CD14-positive monocyte (primary cell): ENCODE measurements around the gene GBX2. TPM values are rescaled to one million over a fixed set of nuclear protein-coding genes. Genes with fewer than 3 reads are reported as not detected.
A peak's percentile ranks its signal among the peaks of the same experiment; 100 is the strongest.

ENCODE experiments used
- DNase-seq, 3 donors: peaks; one replicate each; pipeline ENCODE4 v3.0.0-alpha.2; 2011 to 2022
- H2AFZ ChIP-seq: 2 replicates; pipeline ENCODE4 v1.6.0; 2012; ENCODE audit warnings: mild to moderate bottlenecking, low read depth, low read length, inconsistent platforms; ENCODE audit not compliant: insufficient read depth, poor library complexity, severe bottlenecking
- H3K27ac ChIP-seq, 2 donors: 1 replicate in 1 of 2; 2 replicates in 1 of 2; pipeline ENCODE4 v1.5.1; 2012 to 2013; ENCODE audit warnings: low read length in 2 of 2, control low read depth in 1 of 2, inconsistent platforms in 1 of 2, low read depth in 1 of 2, mild to moderate bottlenecking in 1 of 2
- H3K27me3 ChIP-seq, 2 donors: one replicate each; pipeline versions ENCODE4 v1.6.0 to v1.6.1; 2011 to 2013; ENCODE audit warnings: low read length in 2 of 2; ENCODE audit not compliant: control insufficient read depth in 2 of 2, insufficient read depth in 2 of 2
- H3K36me3 ChIP-seq, 2 donors: replicated peaks in 1 of 2; 1 replicate in 1 of 2; 2 replicates in 1 of 2; pipeline versions ENCODE4 v1.5.1 to v1.6.1; 2012 to 2013; ENCODE audit warnings: low read length in 2 of 2, control low read depth in 1 of 2, inconsistent platforms in 1 of 2, mild to moderate bottlenecking in 1 of 2; ENCODE audit not compliant: insufficient read depth in 2 of 2, control insufficient read depth in 1 of 2
- H3K4me1 ChIP-seq, 2 donors: 1 replicate in 1 of 2; 2 replicates in 1 of 2; pipeline versions ENCODE4 v1.5.1 to v1.6.1; 2012 to 2013; ENCODE audit warnings: low read length in 2 of 2, control low read depth in 1 of 2, inconsistent platforms in 1 of 2, mild to moderate bottlenecking in 1 of 2, moderate library complexity in 1 of 2; ENCODE audit not compliant: insufficient read depth in 2 of 2, control insufficient read depth in 1 of 2
- H3K4me2 ChIP-seq: replicated peaks from 2 replicates; pipeline ENCODE3; 2012; ENCODE audit warnings: low read length, moderate library complexity, mild to moderate bottlenecking; ENCODE audit not compliant: poor library complexity, severe bottlenecking; ENCODE audit errors: extremely low read depth
- H3K4me3 ChIP-seq, 3 experiments: fragments of 200-600 bp in 1 of 3; sonication (generic) in 1 of 3; replicated peaks in 1 of 3; 1 replicate in 2 of 3; 2 replicates in 1 of 3; pipeline ENCODE4 v1.5.1; 2011 to 2013; ENCODE audit warnings: low read length in 3 of 3, mild to moderate bottlenecking in 3 of 3, control low read depth in 2 of 3, low read depth in 2 of 3, inconsistent platforms in 1 of 3, moderate library complexity in 1 of 3
- H3K79me2 ChIP-seq: 2 replicates; pipeline ENCODE4 v1.6.0; 2012; ENCODE audit warnings: mild to moderate bottlenecking, control low read depth, inconsistent platforms, low read length, moderate library complexity; ENCODE audit not compliant: insufficient read depth
- H3K9ac ChIP-seq: 2 replicates; pipeline ENCODE4 v1.6.0; 2017; ENCODE audit warnings: low read length, mild to moderate bottlenecking; ENCODE audit not compliant: insufficient read depth, poor library complexity, severe bottlenecking
- H3K9me3 ChIP-seq, 2 donors: replicated peaks in 1 of 2; 1 replicate in 1 of 2; 2 replicates in 1 of 2; pipeline versions ENCODE4 v1.5.1 to v1.6.1; 2012 to 2013; ENCODE audit warnings: low read length in 2 of 2, control low read depth in 1 of 2; ENCODE audit not compliant: control insufficient read depth in 1 of 2, insufficient read depth in 1 of 2
- H4K20me1 ChIP-seq: 2 replicates; pipeline ENCODE4 v1.6.0; 2012; ENCODE audit warnings: mild to moderate bottlenecking, low read length, control low read depth, moderate library complexity; ENCODE audit not compliant: insufficient read depth
- H3K27ac Mint-ChIP-seq, 7 donors: one replicate each; pipeline ENCODE4 v1.8.0; 2020; ENCODE audit warnings: mild to moderate bottlenecking in 7 of 7, mixed read lengths in 7 of 7, moderate library complexity in 6 of 7, inconsistent platforms in 2 of 7
- H3K27me3 Mint-ChIP-seq, 3 donors: one replicate each; pipeline ENCODE4 v1.8.0; 2021 to 2022; ENCODE audit warnings: low read depth in 3 of 3, mild to moderate bottlenecking in 3 of 3, mixed read lengths in 3 of 3, moderate library complexity in 3 of 3, inconsistent platforms in 1 of 3
- H3K36me3 Mint-ChIP-seq, 2 donors: one replicate each; pipeline ENCODE4 v1.8.0; 2020; ENCODE audit warnings: mixed read lengths in 2 of 2, inconsistent platforms in 1 of 2, mild to moderate bottlenecking in 1 of 2
- H3K4me1 Mint-ChIP-seq: one replicate; pipeline ENCODE4 v1.8.0; 2020; ENCODE audit warnings: mild to moderate bottlenecking, mixed read lengths
- H3K4me3 Mint-ChIP-seq, 2 donors: one replicate each; pipeline ENCODE4 v1.8.0; 2020; ENCODE audit warnings: mild to moderate bottlenecking in 2 of 2, mixed read lengths in 2 of 2, moderate library complexity in 1 of 2
- H3K9me3 Mint-ChIP-seq, 7 donors: one replicate each; pipeline ENCODE4 v1.8.0; 2020 to 2022; ENCODE audit warnings: mixed read lengths in 7 of 7, mild to moderate bottlenecking in 6 of 7, moderate library complexity in 6 of 7, inconsistent platforms in 2 of 7
- CTCF ChIP-seq: fragments of 200-600 bp; IDR thresholded peaks from one replicate; pipeline ENCODE4 v1.8.0; 2022; ENCODE audit warnings: antibody characterized with exemption, mild to moderate bottlenecking
- WGBS: methylation state at CpG from one replicate; pipeline ENCODE4 v1.1.5; 2013; ENCODE audit warnings: missing lambda C conversion rate; ENCODE audit not compliant: insufficient coverage; 5-methylcytosine and 5-hydroxymethylcytosine counted together
- intact Hi-C, 2 donors: fragments of 100-400 bp; cut with micrococcal nuclease; formaldehyde crosslinking; loops; one replicate each; pipeline versions ENCODE4 v1.15.0 to v1.15.1; 2023
- polyA plus RNA-seq, 3 donors: library from polyadenylated mRNA; depleted of rRNA in 1 of 3; unstranded in 2 of 3; stranded (reverse) in 1 of 3; fragments of 300-500 nt in 2 of 3; fragments of >200 nt in 1 of 3; fragmentation: Illumina TruSeq in 2 of 3; gene quantifications; 1 replicate in 2 of 3; 2 replicates in 1 of 3; pipeline ENCODE4 v1.2.3, GENCODE V29; 2012 to 2021

Gene GBX2
- polyA plus RNA-seq, 3 donors = not detected

- Histone ChIP-seq H3K9ac (no peak overlapping the region), H3K9me3 (peaks cover 7 to 38% of the 10 kb centered on the region in 2 donors), H3K36me3 (no peaks in the 10 kb centered on the region), H3K4me3 (no peak overlapping the region), H2AFZ (no peak overlapping the region), H3K27me3 (peaks cover 60 to 71% of the 10 kb centered on the region in 2 donors), H4K20me1 (no peaks in the 10 kb centered on the region), H3K4me2 (no peak overlapping the region), H3K27ac (no peak overlapping the region), H3K4me1 (no peaks in the 10 kb centered on the region), H3K79me2 (no peaks in the 10 kb centered on the region)
- H3K4me1 Mint-ChIP-seq = no peaks in the 10 kb centered on the region
- peaks cover 68 to 89% (median 70%) of the 10 kb centered on the region in 3 donors for H3K27me3 Mint-ChIP-seq
- intact Hi-C loops = no loop called here
- DNase-seq = no peak
- 40% methylated on average over 1 of the region's 12 CpGs for whole genome bisulfite sequencing
- no peak for TF ChIP-seq CTCF
- peak overlapping the region in 1 of 2 donors; percentile 70 for H3K4me3 Mint-ChIP-seq
- peaks cover 0 to 30% (median 13%) of the 10 kb centered on the region in 7 donors for H3K9me3 Mint-ChIP-seq
- H3K36me3 Mint-ChIP-seq = peaks cover 0 to 1% of the 10 kb centered on the region in 2 donors
- no peak overlapping the region for H3K27ac Mint-ChIP-seq
Observed at GRCh38 chr2:236180076-236180816, 12.1 kb upstream of the GBX2 start.

- 6% methylated on average over 27 of the region's 59 CpGs for WGBS
- H3K27ac ChIP-seq = no peak overlapping the region
- no peaks in the 10 kb centered on the region for H3K36me3 ChIP-seq
- Mint-ChIP-seq H3K27me3 (peaks cover 73 to 95% (median 73%) of the 10 kb centered on the region in 3 donors), H3K4me3 (peak overlapping the region in 1 of 2 donors; percentile 80), H3K9me3 (peaks cover 0 to 26% (median 13%) of the 10 kb centered on the region in 7 donors), H3K27ac (no peak overlapping the region), H3K4me1 (no peaks in the 10 kb centered on the region), H3K36me3 (peaks cover 0 to 1% of the 10 kb centered on the region in 2 donors)
- TF ChIP-seq CTCF = no peak
- H3K4me3 ChIP-seq = no peak overlapping the region
- H3K4me1 ChIP-seq = no peaks in the 10 kb centered on the region
- no peak overlapping the region for H3K4me2 ChIP-seq
- peaks cover 3 to 46% of the 10 kb centered on the region in 2 donors for H3K9me3 ChIP-seq
- intact Hi-C loops = no loop called here
- H3K27me3 ChIP-seq = peaks cover 67 to 79% of the 10 kb centered on the region in 2 donors
- no peak for DNase-seq
- H3K79me2 ChIP-seq = no peaks in the 10 kb centered on the region
- no peak overlapping the region for H2AFZ ChIP-seq
- H3K9ac ChIP-seq = no peak overlapping the region
- H4K20me1 ChIP-seq = no peaks in the 10 kb centered on the region
Observed at GRCh38 chr2:236179236-236180075, 11.3 kb upstream of the GBX2 start.
